Loucy (cell line): Measurements from ENCODE around the gene VWA5B1.

ENCODE experiments used
- H2AFZ ChIP-seq: fragments of 200-600 bp; sonication (generic); 2 replicates; pipeline ENCODE4 v1.6.0; 2016; ENCODE audit warnings: antibody characterized with exemption, mild to moderate bottlenecking, low read length, moderate library complexity
- H3F3A ChIP-seq: fragments of 200-600 bp; 2 replicates; pipeline ENCODE4 v1.6.0; 2016; ENCODE audit warnings: antibody characterized with exemption, low read depth, mild to moderate bottlenecking
- H3K27me3 ChIP-seq: fragments of 200-600 bp; sonication (generic); 2 replicates; pipeline ENCODE4 v1.6.1; 2014; ENCODE audit warnings: low read length, mild to moderate bottlenecking; ENCODE audit not compliant: insufficient read depth, poor library complexity, severe bottlenecking
- H3K36me3 ChIP-seq: fragments of 200-600 bp; sonication (generic); 2 replicates; pipeline ENCODE4 v1.6.1; 2016; ENCODE audit warnings: low read length; ENCODE audit not compliant: insufficient read depth
- H3K4me1 ChIP-seq: fragments of 200-600 bp; sonication (generic); 2 replicates; pipeline ENCODE4 v1.5.1; 2014; ENCODE audit warnings: low read length, mild to moderate bottlenecking; ENCODE audit not compliant: insufficient read depth, poor library complexity, severe bottlenecking
- H3K4me2 ChIP-seq: fragments of 200-600 bp; sonication (generic); 2 replicates; pipeline ENCODE4 v1.6.0; 2014; ENCODE audit warnings: antibody characterized with exemption, low read length, low read depth, mild to moderate bottlenecking; ENCODE audit not compliant: poor library complexity, severe bottlenecking
- H3K4me3 ChIP-seq: fragments of 200-600 bp; sonication (generic); 2 replicates; pipeline ENCODE4 v1.5.1; 2014; ENCODE audit warnings: low read length, mild to moderate bottlenecking, mixed read lengths; ENCODE audit not compliant: poor library complexity, severe bottlenecking
- H3K79me2 ChIP-seq: fragments of 200-600 bp; sonication (generic); 2 replicates; pipeline ENCODE4 v1.6.1; 2014; ENCODE audit warnings: low read length; ENCODE audit not compliant: insufficient read depth
- H3K9ac ChIP-seq: fragments of 200-600 bp; sonication (generic); 2 replicates; pipeline ENCODE4 v1.6.0; 2014; ENCODE audit warnings: mild to moderate bottlenecking, low read depth, low read length, moderate library complexity; ENCODE audit not compliant: poor library complexity, severe bottlenecking
- H3K9me2 ChIP-seq: fragments of 200-600 bp; sonication (generic); replicated peaks from 2 replicates; pipeline ENCODE4 v1.6.1; 2016; ENCODE audit warnings: low read depth, low read length, mixed read lengths
- H3K9me3 ChIP-seq: fragments of 200-600 bp; sonication (generic); 2 replicates; pipeline ENCODE4 v1.6.1; 2014; ENCODE audit warnings: mild to moderate bottlenecking, antibody characterized with exemption, low read length, low read depth; ENCODE audit not compliant: insufficient read depth
- H4K20me1 ChIP-seq: fragments of 200-600 bp; sonication (generic); 2 replicates; pipeline ENCODE4 v1.6.0; 2014; ENCODE audit warnings: antibody characterized with exemption, low read length, mild to moderate bottlenecking; ENCODE audit not compliant: insufficient read depth, poor library complexity, severe bottlenecking
- CTCF ChIP-seq: fragments of 200-600 bp; sonication (generic); conservative IDR thresholded peaks from 2 replicates; pipeline ENCODE4 v1.5.1; 2014; ENCODE audit warnings: mild to moderate bottlenecking, antibody characterized with exemption, low read length
- EZH2phosphoT487 ChIP-seq: fragments of 200-600 bp; IDR thresholded peaks from 2 replicates; pipeline ENCODE4 v1.6.1; 2018; ENCODE audit warnings: antibody characterized with exemption, mild to moderate bottlenecking, moderate library complexity, borderline replicate concordance

The VWA5B1 gene

DNA sequence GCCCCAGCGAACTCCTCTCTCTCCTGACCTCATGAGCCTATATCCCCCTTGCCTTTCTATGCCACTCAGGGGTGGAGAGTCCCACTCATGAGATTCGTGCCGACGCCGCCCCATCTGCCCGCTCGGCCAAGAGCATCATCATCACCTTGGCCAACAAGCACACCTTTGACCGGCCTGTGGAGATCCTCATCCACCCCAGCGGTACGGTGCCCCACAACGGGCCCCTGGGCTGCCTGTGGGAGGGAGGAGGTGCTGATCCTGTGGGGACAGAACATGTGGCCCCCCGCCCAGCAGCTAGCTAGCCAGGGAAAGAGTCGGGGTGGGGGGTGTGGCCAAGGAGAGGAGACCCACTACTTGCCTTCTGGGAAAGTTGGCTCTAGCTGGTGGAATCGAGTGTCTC lies 27.8 kb downstream of the VWA5B1 start:
- no peaks in the 10 kb centered on the region for H3K9me2 ChIP-seq
- no peaks in the 10 kb centered on the region for H3K9me3 ChIP-seq
- no peak overlapping the region for H2AFZ ChIP-seq
- no peaks in the 10 kb centered on the region for H4K20me1 ChIP-seq
- H3K36me3 ChIP-seq: no peaks in the 10 kb centered on the region
- H3K4me2 ChIP-seq: no peak overlapping the region
- TF ChIP-seq CTCF (no peak), EZH2phosphoT487 (no peak)
- no peak overlapping the region for H3K4me3 ChIP-seq
- H3K4me1 ChIP-seq: no peaks in the 10 kb centered on the region
- H3K79me2 ChIP-seq: no peaks in the 10 kb centered on the region
- no peaks in the 10 kb centered on the region for H3F3A ChIP-seq
- no peaks in the 10 kb centered on the region for H3K27me3 ChIP-seq
- no peak overlapping the region for H3K9ac ChIP-seq

DNA sequence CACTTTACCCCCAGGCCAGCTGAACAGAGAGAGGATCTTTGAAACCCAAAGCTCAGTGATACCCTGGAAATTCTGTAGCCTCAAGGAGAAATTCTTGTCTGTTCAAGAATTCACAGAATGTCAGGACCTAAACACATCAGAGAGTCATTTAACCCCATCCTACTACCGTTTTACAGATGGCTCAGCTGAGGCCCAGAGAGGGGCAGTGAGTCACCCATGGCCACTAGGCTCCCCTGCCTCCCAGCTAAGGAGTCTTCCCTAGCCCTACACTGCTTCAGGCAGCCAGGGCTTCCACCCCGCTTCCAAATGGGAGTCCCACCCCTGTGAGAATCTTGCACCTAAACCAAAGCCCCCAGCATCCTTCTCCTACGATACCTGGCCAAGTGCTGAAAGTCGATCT lies 28.3 kb downstream of the VWA5B1 start:
- Histone ChIP-seq H3K4me2 (no peak overlapping the region), H3K36me3 (no peaks in the 10 kb centered on the region), H3K9ac (no peak overlapping the region), H3K9me2 (no peaks in the 10 kb centered on the region), H3K79me2 (no peaks in the 10 kb centered on the region), H2AFZ (no peak overlapping the region), H3K27me3 (no peaks in the 10 kb centered on the region), H3K4me1 (no peaks in the 10 kb centered on the region), H3K9me3 (no peaks in the 10 kb centered on the region), H3F3A (no peaks in the 10 kb centered on the region), H4K20me1 (no peaks in the 10 kb centered on the region), H3K4me3 (no peak overlapping the region)
- TF ChIP-seq CTCF (no peak), EZH2phosphoT487 (no peak)

- TF ChIP-seq CTCF (no peak), EZH2phosphoT487 (no peak)
- Histone ChIP-seq H3F3A (no peaks in the 10 kb centered on the region), H3K27me3 (no peaks in the 10 kb centered on the region)
Measured at GRCh38 chr1:20319456-20320220, 29.0 kb downstream of the VWA5B1 start.

More at GRCh38 chr1:20319456-20320220, 29.0 kb downstream of the VWA5B1 start:
- Histone ChIP-seq H3K79me2 (no peaks in the 10 kb centered on the region), H3K9me3 (no peaks in the 10 kb centered on the region), H3K4me3 (no peak overlapping the region), H2AFZ (no peak overlapping the region), H3K9me2 (no peaks in the 10 kb centered on the region), H3K9ac (no peak overlapping the region), H3K36me3 (no peaks in the 10 kb centered on the region), H3K4me1 (no peaks in the 10 kb centered on the region), H4K20me1 (no peaks in the 10 kb centered on the region), H3K4me2 (no peak overlapping the region)
